Liver (tissue), 3 donors: ENCODE data around the gene CARMIL1.

Experiments
- JUND ChIP-seq, 2 donors: IDR thresholded peaks; 2 replicates each; pipeline ENCODE4 v1.6.1; 2016; ENCODE audit warnings: antibody characterized with exemption in 2 of 2
- NR2F2 ChIP-seq: IDR thresholded peaks from 2 replicates; pipeline ENCODE4 v1.6.1; 2016; ENCODE audit warnings: antibody characterized with exemption
- RXRA ChIP-seq, 2 donors: IDR thresholded peaks; 2 replicates each; pipeline ENCODE4 v1.6.1; 2017 to 2018; ENCODE audit warnings: antibody characterized with exemption in 2 of 2, mild to moderate bottlenecking in 1 of 2
- TAF1 ChIP-seq: conservative IDR thresholded peaks from 2 replicates; pipeline ENCODE4 v1.6.1; 2016; ENCODE audit warnings: antibody characterized with exemption, mild to moderate bottlenecking
- YY1 ChIP-seq: IDR thresholded peaks from 2 replicates; pipeline ENCODE4 v1.6.1; 2016; ENCODE audit warnings: antibody characterized with exemption, mild to moderate bottlenecking
- TF ChIP-seq, protein P1 (sequence below): fragments of 150-350 bp; IDR thresholded peaks from 2 replicates; pipeline ENCODE4 v1.5.1; 2017; ENCODE audit warnings: improper control_type of control experiment, low read depth, low read length; ENCODE audit not compliant: missing input control
- TF ChIP-seq, protein P2 (sequence below): IDR thresholded peaks from 2 replicates; pipeline ENCODE4 v1.6.1; 2016; ENCODE audit warnings: antibody characterized with exemption
- donor health status: healthy.
- donor health status: healthy.

DNA sequence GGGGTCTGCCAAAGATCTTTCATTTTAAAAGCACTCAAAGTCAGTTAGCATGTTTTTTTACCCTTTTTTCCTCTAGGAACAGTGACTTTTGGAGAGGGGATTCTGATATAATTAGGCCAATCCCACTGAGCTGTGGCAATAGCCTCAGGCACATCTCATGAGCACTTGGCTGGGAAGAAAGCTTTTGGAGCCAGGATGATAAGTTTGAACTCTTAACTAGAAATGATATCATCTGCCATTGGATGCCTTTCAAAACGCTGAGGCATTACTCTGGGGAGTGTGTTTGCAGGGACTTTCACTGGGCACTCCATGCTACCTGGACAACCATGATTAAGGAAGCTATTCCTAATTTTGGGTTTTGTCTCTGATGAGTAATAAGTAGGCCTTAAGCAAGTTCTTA lies 376.5 kb downstream of the CARMIL1 start:
- TF ChIP-seq TAF1 (no peak), JUND (IDR thresholded peaks at IDR 0.05) (no peak), NR2F2 (no peak), RXRA (IDR thresholded peaks at IDR 0.05) (no peak), YY1 (no peak)
- TF ChIP-seq, protein P1, sequence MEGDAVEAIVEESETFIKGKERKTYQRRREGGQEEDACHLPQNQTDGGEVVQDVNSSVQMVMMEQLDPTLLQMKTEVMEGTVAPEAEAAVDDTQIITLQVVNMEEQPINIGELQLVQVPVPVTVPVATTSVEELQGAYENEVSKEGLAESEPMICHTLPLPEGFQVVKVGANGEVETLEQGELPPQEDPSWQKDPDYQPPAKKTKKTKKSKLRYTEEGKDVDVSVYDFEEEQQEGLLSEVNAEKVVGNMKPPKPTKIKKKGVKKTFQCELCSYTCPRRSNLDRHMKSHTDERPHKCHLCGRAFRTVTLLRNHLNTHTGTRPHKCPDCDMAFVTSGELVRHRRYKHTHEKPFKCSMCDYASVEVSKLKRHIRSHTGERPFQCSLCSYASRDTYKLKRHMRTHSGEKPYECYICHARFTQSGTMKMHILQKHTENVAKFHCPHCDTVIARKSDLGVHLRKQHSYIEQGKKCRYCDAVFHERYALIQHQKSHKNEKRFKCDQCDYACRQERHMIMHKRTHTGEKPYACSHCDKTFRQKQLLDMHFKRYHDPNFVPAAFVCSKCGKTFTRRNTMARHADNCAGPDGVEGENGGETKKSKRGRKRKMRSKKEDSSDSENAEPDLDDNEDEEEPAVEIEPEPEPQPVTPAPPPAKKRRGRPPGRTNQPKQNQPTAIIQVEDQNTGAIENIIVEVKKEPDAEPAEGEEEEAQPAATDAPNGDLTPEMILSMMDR = no peak
- TF ChIP-seq, protein P2, sequence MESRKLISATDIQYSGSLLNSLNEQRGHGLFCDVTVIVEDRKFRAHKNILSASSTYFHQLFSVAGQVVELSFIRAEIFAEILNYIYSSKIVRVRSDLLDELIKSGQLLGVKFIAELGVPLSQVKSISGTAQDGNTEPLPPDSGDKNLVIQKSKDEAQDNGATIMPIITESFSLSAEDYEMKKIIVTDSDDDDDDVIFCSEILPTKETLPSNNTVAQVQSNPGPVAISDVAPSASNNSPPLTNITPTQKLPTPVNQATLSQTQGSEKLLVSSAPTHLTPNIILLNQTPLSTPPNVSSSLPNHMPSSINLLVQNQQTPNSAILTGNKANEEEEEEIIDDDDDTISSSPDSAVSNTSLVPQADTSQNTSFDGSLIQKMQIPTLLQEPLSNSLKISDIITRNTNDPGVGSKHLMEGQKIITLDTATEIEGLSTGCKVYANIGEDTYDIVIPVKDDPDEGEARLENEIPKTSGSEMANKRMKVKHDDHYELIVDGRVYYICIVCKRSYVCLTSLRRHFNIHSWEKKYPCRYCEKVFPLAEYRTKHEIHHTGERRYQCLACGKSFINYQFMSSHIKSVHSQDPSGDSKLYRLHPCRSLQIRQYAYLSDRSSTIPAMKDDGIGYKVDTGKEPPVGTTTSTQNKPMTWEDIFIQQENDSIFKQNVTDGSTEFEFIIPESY = no peak
